Nephron progenitor cell (in vitro differentiated cells): Measurements from ENCODE around the gene CCDC88A.
"Not testable (repeated sequence)": the region's sequence is repeated elsewhere in the genome, so short reads cannot be mapped to it uniquely, and the experiment has no call there.

Experiments
- DNase-seq: peaks from one replicate; pipeline ENCODE4 v3.0.0; 2021
- H3K27ac Mint-ChIP-seq: 2 replicates; pipeline ENCODE4 v1.8.0; 2021; ENCODE audit warnings: mild to moderate bottlenecking, moderate library complexity, mixed read lengths
- H3K27me3 Mint-ChIP-seq: 2 replicates; pipeline ENCODE4 v1.8.0; 2021; ENCODE audit warnings: mild to moderate bottlenecking, low read depth, mixed read lengths; ENCODE audit not compliant: poor library complexity
- H3K36me3 Mint-ChIP-seq: 2 replicates; pipeline ENCODE4 v1.8.0; 2021; ENCODE audit warnings: low read depth, mixed read lengths
- H3K4me1 Mint-ChIP-seq: 2 replicates; pipeline ENCODE4 v1.8.0; 2021; ENCODE audit warnings: mixed read lengths
- H3K4me3 Mint-ChIP-seq: 2 replicates; pipeline ENCODE4 v1.8.0; 2021; ENCODE audit warnings: mild to moderate bottlenecking, moderate library complexity, mixed read lengths
- H3K9me3 Mint-ChIP-seq: 2 replicates; pipeline ENCODE4 v1.8.0; 2021; ENCODE audit warnings: mild to moderate bottlenecking, moderate library complexity, mixed read lengths
- TF ChIP-seq, protein P1 (sequence below): fragments of 200-600 bp; sonication (generic); IDR thresholded peaks from 2 replicates; pipeline ENCODE4 v1.5.0; 2021; ENCODE audit warnings: antibody characterized with exemption

The CCDC88A gene

DNA sequence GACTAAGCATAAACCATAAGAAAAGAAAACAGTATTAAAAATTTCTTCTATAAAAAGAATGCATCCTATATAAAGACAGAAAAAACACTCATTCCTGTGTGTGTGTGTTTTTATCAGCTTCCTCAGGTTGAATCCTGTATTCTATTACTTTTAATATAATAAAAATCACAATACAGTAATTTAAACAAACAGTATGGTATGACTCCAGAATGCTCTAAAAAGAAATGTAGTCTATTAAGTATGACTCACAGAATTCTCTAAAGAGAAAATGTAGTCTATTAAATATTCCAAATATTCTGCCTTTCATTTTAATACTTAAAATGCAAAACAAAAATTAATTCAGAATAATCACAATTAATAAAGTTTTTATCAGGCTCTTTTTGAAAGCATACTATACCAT lies 19.8 kb downstream of the CCDC88A start:
- DNase-seq: no peak
- Mint-ChIP-seq H3K9me3 (peaks cover 5% of the 10 kb centered on the region), H3K36me3 (peaks cover 44% of the 10 kb centered on the region), H3K4me3 (no peak overlapping the region), H3K27me3 (peaks cover 2% of the 10 kb centered on the region), H3K27ac (no peak overlapping the region), H3K4me1 (no peaks in the 10 kb centered on the region)
- TF ChIP-seq, protein P1, sequence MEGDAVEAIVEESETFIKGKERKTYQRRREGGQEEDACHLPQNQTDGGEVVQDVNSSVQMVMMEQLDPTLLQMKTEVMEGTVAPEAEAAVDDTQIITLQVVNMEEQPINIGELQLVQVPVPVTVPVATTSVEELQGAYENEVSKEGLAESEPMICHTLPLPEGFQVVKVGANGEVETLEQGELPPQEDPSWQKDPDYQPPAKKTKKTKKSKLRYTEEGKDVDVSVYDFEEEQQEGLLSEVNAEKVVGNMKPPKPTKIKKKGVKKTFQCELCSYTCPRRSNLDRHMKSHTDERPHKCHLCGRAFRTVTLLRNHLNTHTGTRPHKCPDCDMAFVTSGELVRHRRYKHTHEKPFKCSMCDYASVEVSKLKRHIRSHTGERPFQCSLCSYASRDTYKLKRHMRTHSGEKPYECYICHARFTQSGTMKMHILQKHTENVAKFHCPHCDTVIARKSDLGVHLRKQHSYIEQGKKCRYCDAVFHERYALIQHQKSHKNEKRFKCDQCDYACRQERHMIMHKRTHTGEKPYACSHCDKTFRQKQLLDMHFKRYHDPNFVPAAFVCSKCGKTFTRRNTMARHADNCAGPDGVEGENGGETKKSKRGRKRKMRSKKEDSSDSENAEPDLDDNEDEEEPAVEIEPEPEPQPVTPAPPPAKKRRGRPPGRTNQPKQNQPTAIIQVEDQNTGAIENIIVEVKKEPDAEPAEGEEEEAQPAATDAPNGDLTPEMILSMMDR: no peak

DNA sequence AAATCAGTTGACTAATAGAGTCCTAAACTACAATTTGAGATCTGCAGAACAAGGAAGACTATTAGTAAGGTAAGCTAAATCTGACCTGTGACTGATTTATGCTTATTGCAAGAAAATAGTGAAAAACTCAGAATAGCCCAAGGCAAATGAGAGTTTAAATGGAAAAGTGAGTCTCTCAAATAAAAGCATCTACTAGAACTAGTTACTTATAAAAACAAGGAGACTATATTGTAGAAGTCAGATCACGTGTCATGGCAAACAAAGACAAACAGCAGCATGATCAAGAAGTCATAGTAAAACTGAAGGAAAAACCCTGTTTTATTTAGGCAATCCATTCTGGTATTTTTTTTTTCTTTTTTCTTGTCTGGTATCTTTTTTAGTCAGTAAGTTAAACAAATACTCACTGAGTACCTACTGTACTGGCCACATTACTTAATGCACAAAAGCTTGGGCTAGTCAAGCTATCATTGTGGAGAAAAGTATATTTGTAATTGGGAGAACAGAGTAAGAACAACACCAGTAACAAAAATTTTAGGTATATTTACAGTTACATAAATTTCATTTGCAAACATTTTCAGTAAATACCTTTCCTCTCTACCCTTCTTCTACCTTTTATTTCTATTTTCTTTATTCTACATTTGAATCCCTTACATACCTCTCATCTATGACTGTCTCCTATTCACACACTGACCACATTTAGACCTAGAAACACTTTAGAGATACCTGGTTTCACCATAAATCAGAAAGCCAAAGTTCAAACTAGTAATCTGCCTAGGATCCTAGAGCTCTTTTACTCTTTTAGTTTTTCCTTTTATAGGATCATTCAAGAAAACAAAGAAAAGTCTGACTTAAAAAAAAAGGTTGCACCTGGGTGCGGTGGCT lies 23.7 kb downstream of the CCDC88A start:
- Mint-ChIP-seq H3K4me1 (no peaks in the 10 kb centered on the region), H3K4me3 (no peak overlapping the region), H3K9me3 (peaks cover 21% of the 10 kb centered on the region), H3K27ac (peak overlapping the region; percentile 62), H3K27me3 (peaks cover 2% of the 10 kb centered on the region), H3K36me3 (peaks cover 49% of the 10 kb centered on the region)
- no peak for DNase-seq
- TF ChIP-seq, protein P1: no peak

DNA sequence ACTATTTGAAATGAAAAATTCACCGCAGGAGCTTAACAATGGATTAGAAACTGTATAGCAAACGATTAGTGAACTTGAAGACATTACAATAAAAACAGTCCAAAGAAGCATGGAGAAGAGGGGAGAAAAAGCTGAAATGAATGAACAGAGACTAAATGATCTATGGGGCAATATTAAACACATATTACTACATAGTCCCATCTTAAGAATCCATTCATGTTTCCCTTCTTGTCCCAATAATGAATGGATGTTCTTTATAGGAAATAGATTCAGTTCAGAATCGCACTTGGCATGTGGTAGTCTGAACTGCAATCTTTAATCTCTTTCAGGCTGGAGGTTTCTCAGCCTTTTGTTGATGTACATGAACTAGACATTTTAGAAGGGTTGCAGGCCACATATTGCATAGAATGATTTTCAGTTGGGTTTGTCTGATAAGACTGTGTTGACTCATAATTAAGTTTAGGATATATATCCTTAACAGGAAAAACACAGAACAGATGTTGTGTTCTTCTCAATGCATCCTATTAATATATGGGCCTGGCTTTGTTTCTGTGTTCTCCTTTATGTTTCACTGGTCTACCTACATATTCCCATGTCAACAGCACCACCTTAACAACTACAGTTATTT lies 27.9 kb downstream of the CCDC88A start:
- H3K4me3 Mint-ChIP-seq: no peak overlapping the region
- no peak for DNase-seq
- H3K36me3 Mint-ChIP-seq: peaks cover 64% of the 10 kb centered on the region
- no peak overlapping the region for H3K27ac Mint-ChIP-seq
- no peaks in the 10 kb centered on the region for H3K4me1 Mint-ChIP-seq
- peaks cover 6% of the 10 kb centered on the region for H3K27me3 Mint-ChIP-seq
- H3K9me3 Mint-ChIP-seq: peaks cover 29% of the 10 kb centered on the region
- TF ChIP-seq, protein P1: no peak

DNA sequence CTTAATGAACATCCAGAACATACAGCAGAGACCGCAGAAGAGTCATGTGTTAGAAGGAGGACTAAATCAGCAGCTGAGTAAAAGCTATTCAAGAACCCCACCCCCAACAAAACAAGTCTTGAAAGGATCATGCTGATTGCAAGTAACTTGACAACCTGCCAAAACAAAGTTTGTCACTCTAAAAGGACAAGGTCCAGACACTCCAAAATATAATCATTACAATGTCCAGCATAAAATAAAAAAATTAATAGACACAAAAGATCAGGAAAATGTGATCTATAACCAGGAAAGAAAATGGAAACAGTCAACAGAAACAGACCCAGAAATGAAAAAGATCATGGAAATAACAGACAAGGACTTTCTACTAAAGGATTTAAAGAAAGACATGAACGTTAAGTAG lies 28.5 kb downstream of the CCDC88A start:
- Mint-ChIP-seq H3K9me3 (peaks cover 29% of the 10 kb centered on the region), H3K4me1 (no peaks in the 10 kb centered on the region), H3K27ac (no peak overlapping the region), H3K27me3 (peaks cover 6% of the 10 kb centered on the region), H3K36me3 (peaks cover 60% of the 10 kb centered on the region), H3K4me3 (no peak overlapping the region)
- DNase-seq: no peak
- TF ChIP-seq, protein P1: no peak

DNA sequence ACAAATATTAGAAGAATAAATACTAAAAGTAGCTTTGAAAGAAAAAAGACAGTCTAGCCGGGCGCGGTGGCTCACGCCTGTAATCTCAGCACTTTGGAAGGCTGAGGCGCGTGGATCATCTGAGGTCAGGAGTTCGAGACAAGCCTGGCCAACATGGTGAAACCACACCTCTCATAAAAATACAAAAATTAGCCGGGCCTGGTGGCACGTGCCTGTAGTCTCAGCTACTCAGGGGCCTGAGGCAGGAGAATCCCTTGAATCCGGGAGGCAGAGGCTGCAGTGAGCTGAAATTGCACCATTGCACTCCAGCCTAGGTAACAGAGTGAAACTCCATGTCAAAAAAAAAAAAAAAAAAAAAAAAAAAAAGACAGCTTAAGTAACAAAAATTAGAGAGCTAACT lies 34.1 kb downstream of the CCDC88A start:
- peaks cover 23% of the 10 kb centered on the region for H3K36me3 Mint-ChIP-seq
- not testable (repeated sequence) for H3K27me3 Mint-ChIP-seq, H3K4me3 Mint-ChIP-seq, DNase-seq, H3K4me1 Mint-ChIP-seq, H3K9me3 Mint-ChIP-seq, H3K27ac Mint-ChIP-seq

DNA sequence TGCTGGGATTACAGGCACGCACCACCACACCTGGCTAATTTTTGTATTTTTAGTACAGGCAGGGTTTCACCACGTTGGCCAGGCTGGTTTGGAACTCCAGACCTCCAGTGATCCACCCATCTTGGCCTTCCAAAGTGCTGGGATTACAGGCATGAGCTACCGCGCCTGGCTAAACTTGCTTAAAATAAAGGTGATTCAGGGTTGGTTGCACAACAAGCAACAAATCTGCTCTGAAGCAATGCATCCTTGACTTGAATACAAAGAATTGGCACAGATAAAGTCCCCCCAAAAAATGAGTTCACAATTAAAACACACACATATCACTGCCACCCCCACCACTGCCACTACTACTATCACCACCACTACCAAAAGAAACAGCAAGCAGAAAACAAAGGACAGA lies 34.9 kb downstream of the CCDC88A start:
- Mint-ChIP-seq H3K27me3 (no peaks in the 10 kb centered on the region), H3K4me3 (no peak overlapping the region), H3K4me1 (no peaks in the 10 kb centered on the region), H3K27ac (peak overlapping the region; percentile 13), H3K9me3 (no peaks in the 10 kb centered on the region), H3K36me3 (peaks cover 17% of the 10 kb centered on the region)
- TF ChIP-seq, protein P1: no peak
- DNase-seq: no peak
